WTC11 (cell line): ENCODE data around the gene NRG2.

Experiments used
- AFF4 ChIP-seq: sonication (generic); formaldehyde crosslinking; IDR thresholded peaks from 2 replicates; pipeline ENCODE4 v1.8.1; 2023; ENCODE audit warnings: mild to moderate bottlenecking, missing genetic modification reagents, borderline replicate concordance
- CREM ChIP-seq: sonication (generic); formaldehyde crosslinking; IDR thresholded peaks from 2 replicates; pipeline ENCODE4 v1.8.1; 2022; ENCODE audit warnings: mild to moderate bottlenecking, missing genetic modification reagents, moderate library complexity
- ETV6 ChIP-seq: sonication (generic); formaldehyde crosslinking; IDR thresholded peaks from 2 replicates; pipeline ENCODE4 v1.8.1; 2022; ENCODE audit warnings: mild to moderate bottlenecking, missing genetic modification reagents
- FOXJ3 ChIP-seq: sonication (generic); formaldehyde crosslinking; IDR thresholded peaks from 2 replicates; pipeline ENCODE4 v1.9.0; 2021; ENCODE audit warnings: missing genetic modification reagents, mild to moderate bottlenecking, borderline replicate concordance
- NFYB ChIP-seq: sonication (generic); formaldehyde crosslinking; conservative IDR thresholded peaks from 2 replicates; pipeline ENCODE4 v1.8.0; 2022; ENCODE audit warnings: low read depth, missing genetic modification reagents
- SP1 ChIP-seq: sonication (generic); formaldehyde crosslinking; conservative IDR thresholded peaks from 2 replicates; pipeline ENCODE4 v1.8.1; 2022; ENCODE audit warnings: missing genetic modification reagents
- TP53 ChIP-seq: sonication (generic); formaldehyde crosslinking; IDR thresholded peaks from 2 replicates; pipeline ENCODE4 v1.8.1; 2023; ENCODE audit warnings: mild to moderate bottlenecking, missing genetic modification reagents
- ZNF138 ChIP-seq: sonication (generic); formaldehyde crosslinking; conservative IDR thresholded peaks from 2 replicates; pipeline ENCODE4 v1.8.1; 2022; ENCODE audit warnings: mild to moderate bottlenecking, moderate library complexity, missing genetic modification reagents
- TF ChIP-seq, protein P1 (sequence below): sonication (generic); formaldehyde crosslinking; IDR thresholded peaks from 2 replicates; pipeline ENCODE4 v1.8.1; 2023; ENCODE audit warnings: mild to moderate bottlenecking, moderate library complexity, missing genetic modification reagents
- TF ChIP-seq, protein P2 (sequence below): sonication (generic); formaldehyde crosslinking; IDR thresholded peaks from 2 replicates; pipeline ENCODE4 v1.8.1; 2022; ENCODE audit warnings: mild to moderate bottlenecking, moderate library complexity, missing genetic modification reagents
- TF ChIP-seq, protein P3 (sequence below): fragments of 200-600 bp; IDR thresholded peaks from 2 replicates; pipeline ENCODE4 v1.8.0; 2022; ENCODE audit warnings: antibody characterized with exemption
- TF ChIP-seq, protein P4 (sequence below): sonication (generic); formaldehyde crosslinking; IDR thresholded peaks from 2 replicates; pipeline ENCODE4 v1.8.1; 2023; ENCODE audit warnings: mild to moderate bottlenecking, missing genetic modification reagents, moderate library complexity

DNA sequence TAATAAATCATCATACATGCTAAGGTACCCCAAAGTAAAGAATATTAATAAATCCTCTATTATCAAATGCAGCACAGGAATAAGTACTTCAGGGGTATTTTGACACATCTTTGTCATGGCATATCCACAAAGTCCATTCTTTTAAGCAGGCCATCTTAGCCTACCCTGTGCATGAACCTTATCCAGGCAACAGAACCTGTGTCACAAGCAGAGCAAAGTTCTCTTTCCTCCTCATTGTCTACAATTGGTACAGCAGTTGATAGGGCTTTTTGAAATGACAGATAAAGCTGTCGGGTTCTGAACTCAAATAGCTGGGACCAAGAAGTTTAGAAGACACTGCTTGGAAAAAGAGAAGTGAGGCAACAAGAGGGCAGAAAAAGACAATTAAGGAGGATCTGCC, 40.0 kb upstream of the NRG2 start:
- TF ChIP-seq, protein P1, sequence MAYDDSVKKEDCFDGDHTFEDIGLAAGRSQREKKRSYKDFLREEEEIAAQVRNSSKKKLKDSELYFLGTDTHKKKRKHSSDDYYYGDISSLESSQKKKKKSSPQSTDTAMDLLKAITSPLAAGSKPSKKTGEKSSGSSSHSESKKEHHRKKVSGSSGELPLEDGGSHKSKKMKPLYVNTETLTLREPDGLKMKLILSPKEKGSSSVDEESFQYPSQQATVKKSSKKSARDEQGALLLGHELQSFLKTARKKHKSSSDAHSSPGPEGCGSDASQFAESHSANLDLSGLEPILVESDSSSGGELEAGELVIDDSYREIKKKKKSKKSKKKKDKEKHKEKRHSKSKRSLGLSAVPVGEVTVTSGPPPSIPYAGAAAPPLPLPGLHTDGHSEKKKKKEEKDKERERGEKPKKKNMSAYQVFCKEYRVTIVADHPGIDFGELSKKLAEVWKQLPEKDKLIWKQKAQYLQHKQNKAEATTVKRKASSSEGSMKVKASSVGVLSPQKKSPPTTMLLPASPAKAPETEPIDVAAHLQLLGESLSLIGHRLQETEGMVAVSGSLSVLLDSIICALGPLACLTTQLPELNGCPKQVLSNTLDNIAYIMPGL (CRISPR knock-in tag) = no peak
- TF ChIP-seq, protein P2, sequence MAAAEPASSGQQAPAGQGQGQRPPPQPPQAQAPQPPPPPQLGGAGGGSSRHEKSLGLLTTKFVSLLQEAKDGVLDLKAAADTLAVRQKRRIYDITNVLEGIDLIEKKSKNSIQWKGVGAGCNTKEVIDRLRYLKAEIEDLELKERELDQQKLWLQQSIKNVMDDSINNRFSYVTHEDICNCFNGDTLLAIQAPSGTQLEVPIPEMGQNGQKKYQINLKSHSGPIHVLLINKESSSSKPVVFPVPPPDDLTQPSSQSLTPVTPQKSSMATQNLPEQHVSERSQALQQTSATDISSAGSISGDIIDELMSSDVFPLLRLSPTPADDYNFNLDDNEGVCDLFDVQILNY (CRISPR knock-in tag) = no peak
- TF ChIP-seq AFF4 (CRISPR knock-in tag) (no peak), CREM (CRISPR knock-in tag) (no peak), NFYB (CRISPR knock-in tag) (no peak), FOXJ3 (CRISPR knock-in tag) (no peak), SP1 (CRISPR knock-in tag) (no peak), ETV6 (CRISPR knock-in tag) (no peak), TP53 (CRISPR knock-in tag) (no peak), ZNF138 (CRISPR knock-in tag) (no peak)
- TF ChIP-seq, protein P3, sequence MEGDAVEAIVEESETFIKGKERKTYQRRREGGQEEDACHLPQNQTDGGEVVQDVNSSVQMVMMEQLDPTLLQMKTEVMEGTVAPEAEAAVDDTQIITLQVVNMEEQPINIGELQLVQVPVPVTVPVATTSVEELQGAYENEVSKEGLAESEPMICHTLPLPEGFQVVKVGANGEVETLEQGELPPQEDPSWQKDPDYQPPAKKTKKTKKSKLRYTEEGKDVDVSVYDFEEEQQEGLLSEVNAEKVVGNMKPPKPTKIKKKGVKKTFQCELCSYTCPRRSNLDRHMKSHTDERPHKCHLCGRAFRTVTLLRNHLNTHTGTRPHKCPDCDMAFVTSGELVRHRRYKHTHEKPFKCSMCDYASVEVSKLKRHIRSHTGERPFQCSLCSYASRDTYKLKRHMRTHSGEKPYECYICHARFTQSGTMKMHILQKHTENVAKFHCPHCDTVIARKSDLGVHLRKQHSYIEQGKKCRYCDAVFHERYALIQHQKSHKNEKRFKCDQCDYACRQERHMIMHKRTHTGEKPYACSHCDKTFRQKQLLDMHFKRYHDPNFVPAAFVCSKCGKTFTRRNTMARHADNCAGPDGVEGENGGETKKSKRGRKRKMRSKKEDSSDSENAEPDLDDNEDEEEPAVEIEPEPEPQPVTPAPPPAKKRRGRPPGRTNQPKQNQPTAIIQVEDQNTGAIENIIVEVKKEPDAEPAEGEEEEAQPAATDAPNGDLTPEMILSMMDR = no peak
- TF ChIP-seq, protein P4, sequence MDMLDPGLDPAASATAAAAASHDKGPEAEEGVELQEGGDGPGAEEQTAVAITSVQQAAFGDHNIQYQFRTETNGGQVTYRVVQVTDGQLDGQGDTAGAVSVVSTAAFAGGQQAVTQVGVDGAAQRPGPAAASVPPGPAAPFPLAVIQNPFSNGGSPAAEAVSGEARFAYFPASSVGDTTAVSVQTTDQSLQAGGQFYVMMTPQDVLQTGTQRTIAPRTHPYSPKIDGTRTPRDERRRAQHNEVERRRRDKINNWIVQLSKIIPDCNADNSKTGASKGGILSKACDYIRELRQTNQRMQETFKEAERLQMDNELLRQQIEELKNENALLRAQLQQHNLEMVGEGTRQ (CRISPR knock-in tag) = no peak
